HG02798 (cell line): ENCODE measurements around the gene TBC1D2B.
"Not testable (repeated sequence)": the region's sequence is repeated elsewhere in the genome, so short reads cannot be mapped to it uniquely, and the experiment has no call there.

Experiments used
- ATAC-seq: cut with Tn5 transposase; IDR thresholded peaks from one replicate; pipeline ENCODE4 v1.9.1; 2021; ENCODE audit warnings: mild to moderate bottlenecking; ENCODE audit not compliant: unreplicated experiment, poor library complexity

The TBC1D2B gene

GRCh38 chr15:77980098-77980497, 97.4 kb downstream of the TBC1D2B start:
- ATAC-seq: no peak

DNA sequence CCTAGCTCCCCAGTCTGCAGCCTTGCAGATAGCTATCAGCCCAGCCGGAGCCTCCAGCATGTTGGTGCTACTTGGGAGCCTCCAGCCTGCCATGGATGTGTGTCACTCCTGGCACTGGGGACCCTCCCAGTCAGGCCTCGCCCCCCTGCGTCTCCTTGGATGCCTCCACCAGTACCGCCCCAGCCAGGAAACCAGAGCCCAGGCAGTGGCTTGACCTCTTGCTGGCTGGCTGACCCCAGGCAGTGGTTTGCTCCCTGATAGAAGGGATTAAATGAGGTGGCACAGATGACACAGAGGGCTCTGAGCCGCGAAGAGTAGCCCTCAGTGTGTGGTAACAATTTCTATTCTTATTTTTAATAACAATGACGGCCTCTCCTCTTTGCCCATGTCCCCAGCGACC, 98.4 kb downstream of the TBC1D2B start:
- not testable (repeated sequence) for ATAC-seq

- not testable (repeated sequence) for ATAC-seq
Observed at GRCh38 chr15:77978759-77979145, 98.8 kb downstream of the TBC1D2B start.

DNA sequence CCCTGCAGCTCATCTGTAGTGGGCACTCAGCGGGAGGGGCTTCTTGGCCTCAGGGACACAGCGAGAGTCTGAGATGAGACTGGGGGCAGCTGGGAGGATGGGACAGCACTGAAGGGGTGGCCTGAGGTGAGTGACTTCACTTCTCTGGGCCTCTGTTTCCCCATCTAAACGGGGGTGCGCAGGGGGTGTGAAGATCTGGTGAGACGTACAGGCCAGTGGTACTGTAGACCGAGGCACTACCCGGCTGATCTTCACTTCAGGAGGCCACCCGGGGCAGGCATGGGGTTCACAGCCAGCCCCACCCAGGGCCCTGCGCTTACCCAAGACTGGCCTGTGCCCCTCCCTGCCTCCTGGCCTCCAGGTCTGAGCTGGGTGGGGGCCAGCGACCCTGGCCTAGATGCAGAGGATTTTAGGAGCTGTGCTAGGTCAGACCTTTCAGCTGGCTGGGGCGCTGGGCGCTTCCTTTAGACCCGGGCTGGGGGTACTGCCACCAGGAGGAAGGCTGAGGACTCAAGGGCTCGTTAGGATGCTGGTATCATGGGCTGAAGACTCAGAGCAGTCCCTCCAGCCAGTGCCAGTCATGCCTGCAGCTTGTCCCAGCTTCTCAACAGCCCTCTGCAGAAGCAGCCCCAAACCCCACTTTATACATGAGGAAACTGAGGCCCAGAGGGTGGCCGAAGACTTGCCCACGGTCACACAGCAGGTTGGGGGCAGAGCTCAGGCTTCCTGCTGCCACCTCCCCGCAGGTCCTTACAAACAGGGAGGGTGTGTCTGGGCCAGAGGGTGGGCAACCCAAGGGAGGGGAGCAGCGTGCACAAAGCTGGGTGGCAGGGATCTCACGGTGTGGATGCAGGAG, 99.4 kb downstream of the TBC1D2B start:
- ATAC-seq: not testable (repeated sequence)

GRCh38 chr15:77976760-77977525, 100.6 kb downstream of the TBC1D2B start:
- not testable (repeated sequence) for ATAC-seq

DNA sequence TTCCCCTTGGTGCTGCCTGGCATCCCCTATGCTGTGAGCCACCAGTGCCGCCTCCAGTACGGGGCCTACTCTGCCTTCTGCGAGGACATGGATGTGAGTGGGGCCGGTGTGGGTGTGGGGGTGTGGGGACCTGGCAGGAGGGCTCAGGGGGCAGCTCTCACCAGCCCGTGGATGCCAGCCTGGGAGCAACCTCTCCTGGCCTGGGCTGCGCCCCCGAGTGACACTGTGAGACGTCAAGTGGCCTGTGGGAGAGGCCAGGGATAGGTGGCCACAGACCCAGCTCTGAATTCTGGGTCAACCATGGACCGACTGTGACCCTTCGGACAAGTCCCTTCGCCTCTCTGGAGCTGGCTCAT, 101.4 kb downstream of the TBC1D2B start:
- ATAC-seq: not testable (repeated sequence)

- ATAC-seq: no peak
Observed at GRCh38 chr15:77975332-77976094, 102.0 kb downstream of the TBC1D2B start.

DNA sequence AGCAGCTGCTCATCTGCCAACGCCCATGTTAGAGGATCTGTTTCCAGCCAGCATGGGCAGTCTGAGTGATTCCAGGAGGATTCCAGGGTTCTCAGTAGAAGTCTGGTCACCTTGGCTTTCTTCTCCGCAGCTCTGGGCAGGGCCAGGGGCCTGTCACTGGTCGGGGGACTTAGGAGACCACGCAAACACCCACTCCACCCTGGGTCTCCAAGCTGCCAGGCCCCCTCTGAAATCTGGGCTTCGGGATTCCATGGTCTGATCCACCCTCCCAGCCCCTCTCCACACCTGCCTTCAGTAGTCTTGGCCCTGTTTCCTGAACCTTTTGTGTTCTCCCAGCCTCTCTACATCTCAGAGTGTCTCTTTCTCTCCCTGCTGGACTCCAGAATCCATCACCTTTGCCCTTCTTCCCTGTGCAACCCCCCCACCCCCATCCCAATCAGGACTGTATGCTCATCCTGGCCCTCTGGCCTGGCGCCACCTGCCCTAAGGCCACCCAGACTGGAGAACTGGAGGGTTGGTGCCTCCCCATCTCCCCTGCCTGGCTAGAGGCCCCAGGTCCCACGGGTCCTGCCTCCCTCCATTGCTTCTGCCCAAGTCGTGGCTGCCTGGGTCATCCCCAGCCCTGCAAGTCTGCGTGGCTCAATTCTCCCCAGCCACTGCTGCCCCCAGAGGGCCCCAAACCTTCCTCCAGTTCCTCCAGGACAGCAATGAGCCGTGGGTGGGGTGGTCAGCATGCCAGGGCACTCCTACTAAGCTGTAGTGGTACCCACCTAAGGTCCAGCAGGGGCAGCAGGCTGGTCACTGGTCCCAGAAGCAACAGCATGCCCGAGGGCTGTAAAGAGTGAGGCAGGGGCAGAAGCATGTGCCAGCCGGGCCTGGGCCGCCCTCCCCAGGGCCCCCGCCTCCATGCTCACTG, 102.8 kb downstream of the TBC1D2B start:
- no peak for ATAC-seq

DNA sequence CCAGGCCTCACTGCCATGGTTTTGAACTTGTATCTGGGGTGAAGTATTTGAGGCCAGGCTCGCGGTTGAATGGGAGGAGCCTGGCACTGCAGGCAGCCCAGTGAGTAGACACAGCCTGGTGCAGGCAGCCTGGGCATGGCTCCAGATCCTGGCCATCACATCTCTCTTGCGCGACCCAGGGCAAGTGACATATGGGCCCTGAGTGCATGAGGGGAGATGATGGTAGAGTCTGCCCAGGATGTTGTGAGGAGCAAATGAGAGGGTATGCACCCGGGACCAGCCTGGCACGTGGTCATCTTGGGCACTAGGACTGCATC, 103.5 kb downstream of the TBC1D2B start:
- no peak for ATAC-seq

DNA sequence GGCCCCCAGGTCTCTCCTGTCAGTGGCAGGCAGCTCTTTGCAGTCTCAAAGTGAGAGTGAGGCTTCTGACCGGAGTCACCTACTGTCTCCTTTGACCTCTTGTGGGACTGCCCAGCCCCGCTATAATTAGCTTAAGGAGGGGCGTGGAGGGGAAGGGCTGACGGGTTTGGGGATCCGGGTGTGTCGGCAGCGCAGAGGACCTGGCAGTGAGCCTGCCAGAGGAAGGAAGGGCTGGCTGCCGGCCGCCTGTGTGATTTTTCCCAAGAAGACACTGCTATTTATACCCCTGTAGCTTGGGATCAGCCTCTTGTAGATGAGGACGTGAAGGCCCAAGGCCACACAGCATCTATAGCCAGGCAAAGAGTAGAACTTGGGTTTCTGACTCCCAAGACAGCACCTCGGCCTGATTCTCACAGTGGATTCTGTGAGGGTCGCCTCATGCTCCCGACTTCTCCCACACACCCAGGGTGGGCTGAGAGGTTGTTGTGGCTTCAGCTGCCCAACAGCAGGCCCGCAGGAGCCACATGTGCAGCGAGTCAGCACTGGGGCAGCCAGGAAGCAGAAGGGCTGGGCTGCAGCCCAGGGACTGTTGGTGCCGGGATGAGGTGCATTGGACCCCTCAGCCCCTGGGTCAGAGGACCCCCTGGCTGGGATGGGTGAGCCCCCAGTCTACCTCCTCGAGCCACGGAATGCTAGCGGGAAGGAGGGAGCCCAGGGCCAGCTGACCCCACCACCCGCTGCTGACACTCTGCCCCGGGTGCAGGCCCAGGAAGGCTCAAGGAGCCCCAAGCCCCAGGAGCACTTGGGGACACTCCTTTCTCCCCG, 104.0 kb downstream of the TBC1D2B start:
- not testable (repeated sequence) for ATAC-seq

DNA sequence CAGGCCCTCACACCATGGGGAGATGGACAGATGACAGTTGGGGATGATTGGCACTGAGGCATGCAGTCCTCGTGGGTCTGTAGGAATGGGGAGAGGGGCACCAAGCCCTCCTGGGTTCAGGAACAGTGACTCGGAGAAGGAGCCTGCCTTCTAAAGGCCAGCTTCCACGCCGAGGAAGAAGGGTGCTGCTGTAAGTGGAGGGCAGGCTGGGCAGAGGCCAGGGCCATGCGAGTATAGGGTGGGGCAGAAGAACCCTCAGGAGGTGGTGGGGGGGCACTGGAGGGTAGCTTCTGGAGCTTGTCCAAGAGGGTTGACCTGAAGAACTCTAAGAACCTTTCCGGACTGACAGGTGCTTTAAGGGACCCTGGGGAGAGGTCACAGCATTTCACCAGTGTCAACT, 104.8 kb downstream of the TBC1D2B start:
- ATAC-seq: not testable (repeated sequence)

DNA sequence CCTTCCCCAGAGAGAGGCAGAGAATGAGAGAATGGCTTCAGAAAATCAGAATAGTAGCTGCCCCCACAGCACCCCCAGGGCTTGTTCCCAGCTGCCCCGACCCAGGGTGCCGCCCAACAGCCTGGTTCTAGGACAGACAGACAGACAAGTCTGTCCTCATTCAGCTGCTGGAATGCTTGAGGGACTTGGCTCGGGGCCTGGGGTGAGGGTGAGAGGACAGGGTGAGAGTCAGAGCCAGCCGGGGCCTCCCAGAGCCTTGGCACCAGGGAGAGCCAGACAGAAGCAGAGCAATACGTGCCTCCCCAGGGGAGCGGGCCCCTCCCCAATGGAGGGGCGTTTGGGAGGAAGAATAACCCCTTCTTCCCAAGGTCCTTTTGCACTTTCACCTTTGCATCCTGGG, 105.6 kb downstream of the TBC1D2B start:
- ATAC-seq: not testable (repeated sequence)

GRCh38 chr15:77970813-77971360, 106.6 kb downstream of the TBC1D2B start:
- ATAC-seq: not testable (repeated sequence)

- ATAC-seq: no peak
Observed at GRCh38 chr15:77969055-77969454, 108.5 kb downstream of the TBC1D2B start.

- no peak for ATAC-seq
Observed at GRCh38 chr15:77967798-77968197, 109.7 kb downstream of the TBC1D2B start.

DNA sequence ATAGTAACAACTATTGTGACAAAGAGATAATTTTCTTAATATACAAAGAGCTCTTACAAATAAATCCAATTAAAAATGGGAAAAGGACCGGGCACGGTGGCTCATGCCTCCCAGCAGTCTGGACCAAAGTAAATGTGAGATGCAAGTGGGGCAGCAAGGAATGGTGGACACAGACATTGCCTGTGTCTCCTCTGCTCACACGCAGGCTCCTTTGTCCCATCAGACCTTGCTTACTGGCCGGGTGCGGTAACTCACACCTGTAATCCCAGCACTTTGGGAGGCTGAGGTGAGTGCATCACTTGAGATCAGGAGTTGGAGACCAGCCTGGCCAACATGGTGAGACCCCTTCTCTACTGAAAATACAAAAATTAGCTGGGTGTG, 110.3 kb downstream of the TBC1D2B start:
- ATAC-seq: not testable (repeated sequence)

DNA sequence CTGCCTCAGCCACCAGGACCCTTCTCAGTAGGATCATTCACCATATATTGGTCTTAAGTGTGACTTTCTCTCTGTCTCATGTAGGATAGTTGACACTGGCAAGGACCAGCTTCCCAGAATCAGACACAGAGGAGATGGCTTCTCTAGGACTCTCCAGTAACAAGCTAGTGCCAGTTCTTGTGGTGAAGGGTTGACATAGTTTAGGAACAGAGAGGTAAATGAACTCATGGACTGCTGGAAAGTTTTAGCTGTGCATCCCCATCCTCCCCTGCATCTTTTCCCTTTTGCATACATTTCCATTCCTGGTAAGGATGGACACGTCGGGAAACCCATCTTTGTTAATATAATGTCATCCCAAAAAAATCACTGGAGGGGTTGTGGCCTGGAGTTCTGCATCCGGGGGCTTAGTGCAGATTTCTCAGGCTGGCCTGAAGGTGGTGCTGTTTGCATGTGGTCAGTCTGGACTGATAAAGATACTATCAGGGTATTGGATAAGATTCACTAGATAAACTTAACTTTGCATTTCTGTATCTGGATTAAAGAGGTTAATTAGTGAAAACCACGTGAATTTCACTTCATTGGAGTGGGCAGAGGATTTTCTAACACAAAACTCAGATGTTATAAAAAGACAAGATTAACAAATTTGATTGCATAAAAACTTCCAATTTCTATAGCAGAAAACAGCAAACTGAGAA, 110.8 kb downstream of the TBC1D2B start:
- no peak for ATAC-seq

GRCh38 chr15:77964193-77964592, 113.3 kb downstream of the TBC1D2B start:
- no peak for ATAC-seq
